ENCODE results near the gene TBC1D21. TPM values are rescaled to one million over a fixed set of nuclear protein-coding genes. Genes with fewer than 3 reads are reported as not detected.
A peak's percentile ranks its signal among the peaks of the same experiment; 100 is the strongest.

TBC1D21 gene
- total RNA-seq, 2 donors from 2014 or later, result not detected

DNA sequence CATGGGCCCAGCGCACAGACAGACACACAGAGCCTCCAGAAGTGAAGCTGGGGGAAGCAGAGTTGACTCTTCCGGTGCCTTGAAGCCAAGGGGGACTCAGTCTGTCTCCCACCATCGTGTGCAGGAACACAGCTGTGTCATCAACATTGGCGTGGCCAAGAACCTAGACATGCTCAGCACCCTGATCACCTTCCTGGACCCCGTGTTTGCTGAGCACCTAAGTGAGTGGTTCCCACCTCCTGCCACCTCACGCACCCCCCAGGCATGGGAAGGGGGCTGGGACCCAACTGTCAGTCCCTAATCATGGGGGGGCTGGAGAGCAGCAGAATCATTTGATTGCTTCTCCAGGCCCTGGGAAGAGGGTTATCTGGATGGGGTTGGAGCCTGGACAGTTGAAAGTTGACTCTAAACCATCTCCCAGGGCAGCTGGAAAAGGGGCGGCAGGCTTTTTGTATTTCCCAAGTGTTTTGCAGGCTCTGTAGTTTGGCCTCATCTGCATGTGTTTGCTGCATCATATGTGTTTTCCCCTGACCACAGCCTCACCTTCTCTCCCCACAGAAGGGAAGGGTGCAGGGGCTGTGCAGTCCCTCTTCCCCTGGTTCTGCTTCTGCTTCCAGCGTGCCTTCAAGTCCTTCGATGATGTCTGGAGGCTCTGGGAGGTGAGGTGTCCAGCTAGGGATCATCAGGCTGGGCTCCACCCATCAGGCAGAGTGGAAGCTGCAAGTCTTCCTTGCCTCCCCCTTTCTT, 12.8 kb downstream of the TBC1D21 start:
- DNase-seq (no peak), ATAC-seq (no peak)
- intact Hi-C loops (cut with DNase I, micrococcal nuclease), result no loop called here

DNA sequence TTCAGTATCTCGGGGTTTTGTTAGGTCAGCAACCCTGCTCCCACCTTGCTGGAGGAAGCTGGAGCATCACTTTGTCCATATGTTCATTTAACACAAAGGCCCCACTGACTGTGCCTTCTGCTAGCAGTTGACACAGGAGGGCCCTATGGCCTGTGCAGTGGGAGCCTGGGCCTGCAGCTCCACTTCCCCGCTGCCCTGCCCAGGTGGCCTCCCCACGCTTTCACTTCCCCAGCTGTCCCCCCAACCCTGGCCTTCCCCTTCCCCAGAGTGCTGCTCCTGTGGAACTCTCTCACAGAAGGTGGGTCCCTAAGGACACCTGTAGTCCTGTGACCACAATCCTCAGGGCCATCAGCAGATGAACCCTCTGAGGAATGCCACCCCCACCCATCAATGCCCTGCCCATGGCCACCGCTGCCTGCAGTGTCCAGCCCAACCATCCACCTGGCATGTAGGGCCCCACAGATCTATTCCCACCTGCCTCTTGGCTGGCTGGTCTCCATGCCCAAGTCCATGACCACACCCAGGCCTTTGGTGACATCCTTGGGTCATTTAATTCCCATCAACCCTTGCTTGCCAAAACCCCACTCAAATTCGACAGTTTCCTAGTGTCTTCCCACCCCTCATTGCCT, 13.5 kb downstream of the TBC1D21 start:
- ATAC-seq, result no peak
- DNase-seq, result peak in 1 of 2 donors; percentile 5
- intact Hi-C loops (cut with DNase I, micrococcal nuclease), result no loop called here

DNA sequence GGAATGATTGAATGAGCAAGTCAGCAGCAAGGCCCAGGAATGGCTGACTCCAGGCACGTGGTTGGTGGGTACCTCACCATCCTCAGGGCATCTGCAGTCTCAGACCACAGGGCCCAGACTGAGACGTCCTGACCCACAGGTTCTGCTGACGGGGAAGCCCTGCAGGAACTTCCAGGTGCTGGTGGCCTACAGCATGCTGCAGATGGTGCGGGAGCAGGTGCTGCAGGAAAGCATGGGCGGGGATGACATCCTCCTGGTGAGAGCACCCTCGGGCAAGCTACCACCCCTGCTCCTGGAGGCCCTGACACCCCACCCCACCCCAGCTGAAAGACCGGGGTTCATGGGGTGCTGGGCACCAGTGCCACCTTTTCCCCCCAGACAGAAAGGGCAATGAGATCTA, 14.1 kb downstream of the TBC1D21 start:
- intact Hi-C loops (cut with DNase I, micrococcal nuclease), result no loop called here
- ATAC-seq, result no peak
- peak in 1 of 2 donors; percentile 10 for DNase-seq

DNA sequence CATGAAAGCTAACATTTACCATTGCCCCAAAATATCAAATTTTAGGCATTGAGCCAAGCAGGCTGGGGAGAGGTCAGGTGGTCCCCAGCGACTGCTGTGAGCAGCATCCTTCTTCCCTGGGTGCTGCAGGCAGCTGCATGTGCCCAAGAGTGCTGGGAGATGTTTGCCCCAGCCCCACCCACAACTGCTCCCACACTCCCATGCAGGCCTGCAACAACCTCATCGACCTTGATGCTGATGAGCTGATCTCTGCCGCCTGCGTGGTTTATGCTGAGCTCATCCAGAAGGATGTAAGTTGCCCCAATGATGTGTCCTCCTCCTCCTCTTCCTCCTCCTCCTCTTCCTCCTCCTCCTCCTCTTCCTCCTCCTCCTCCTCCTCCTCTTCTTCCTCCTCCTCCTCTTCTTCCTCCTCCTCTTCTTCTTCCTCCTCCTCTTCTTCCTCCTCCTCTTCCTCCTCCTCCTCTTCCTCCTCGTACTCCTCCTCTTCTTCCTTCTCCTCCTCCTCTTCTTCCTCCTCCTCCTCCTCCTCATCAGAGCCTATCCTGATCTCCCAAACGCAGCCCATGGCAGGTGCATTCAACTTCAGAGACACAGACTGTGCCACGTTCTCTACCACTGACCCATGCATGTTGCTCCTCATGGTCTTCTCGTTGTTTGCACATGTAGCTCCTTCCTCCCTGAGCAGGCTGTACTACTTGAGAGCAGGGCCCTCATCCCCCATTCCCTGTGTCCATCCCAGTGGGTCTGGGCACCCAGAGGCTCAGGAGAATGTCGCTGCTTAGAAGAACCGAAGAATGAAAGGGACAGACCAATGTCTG, 15.1 kb downstream of the TBC1D21 start:
- DNase-seq (peak in 1 of 2 donors; percentile 8), ATAC-seq (no peak)
- intact Hi-C loops (cut with DNase I, micrococcal nuclease), result no loop called here

DNA sequence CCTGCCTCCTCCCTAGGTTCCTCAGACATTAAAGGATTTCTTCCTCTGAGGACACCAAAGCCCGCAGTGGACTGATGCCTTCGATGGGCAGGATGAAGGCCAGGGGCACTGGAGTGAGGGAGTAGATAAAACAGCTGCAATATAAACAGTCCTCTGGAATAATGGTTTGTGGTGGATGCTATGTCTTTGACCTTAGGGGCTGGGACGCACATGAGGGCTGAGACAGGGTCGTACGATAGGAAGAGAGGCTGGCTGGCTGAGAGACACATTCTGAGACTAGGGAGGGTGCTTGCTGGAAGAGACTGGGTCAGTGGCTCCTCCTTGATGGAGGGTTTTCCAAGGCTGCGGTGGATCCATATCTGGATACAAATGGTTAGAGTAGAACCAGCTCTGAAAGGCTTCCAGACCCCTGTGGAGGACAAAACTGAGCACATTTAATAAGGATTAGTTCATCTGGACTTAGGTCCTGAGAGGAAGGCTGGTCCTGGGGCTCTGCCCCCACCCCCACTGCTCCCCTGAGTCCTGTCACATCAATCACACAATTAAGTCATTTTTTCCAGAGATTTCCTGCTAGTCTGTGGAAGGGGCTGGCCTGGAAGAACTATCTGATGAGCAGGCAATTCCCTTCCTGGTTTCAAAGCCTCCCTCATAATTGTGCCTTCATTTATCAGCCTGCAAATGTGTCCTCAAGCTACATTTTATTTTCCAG, 15.8 kb downstream of the TBC1D21 start:
- intact Hi-C loops (cut with DNase I, micrococcal nuclease), result no loop called here
- ATAC-seq, result no peak

DNA sequence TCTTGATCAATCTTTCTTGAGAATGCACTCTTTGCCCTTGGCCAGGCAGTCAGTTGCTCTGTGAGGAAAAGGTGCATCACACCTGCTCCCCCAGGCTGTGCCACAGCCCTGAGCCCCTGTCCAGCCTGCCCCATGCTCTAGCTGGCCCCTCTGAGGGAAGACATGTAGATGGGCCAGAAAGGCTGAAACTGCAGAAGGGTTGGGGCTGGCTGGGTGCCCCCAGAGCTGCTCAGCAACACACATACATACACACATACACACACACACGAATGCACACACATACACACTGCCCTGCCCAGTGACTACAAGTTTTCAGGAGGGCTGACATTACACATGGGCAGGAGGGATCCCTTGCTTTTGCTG, 16.4 kb downstream of the TBC1D21 start:
- intact Hi-C loops (cut with DNase I, micrococcal nuclease), result no loop called here
- ATAC-seq, result no peak
- peak in 1 of 2 donors; percentile 3 for DNase-seq

More for the DNA sequence above, 15.8 kb downstream of the TBC1D21 start:
- no peak for DNase-seq

DNA sequence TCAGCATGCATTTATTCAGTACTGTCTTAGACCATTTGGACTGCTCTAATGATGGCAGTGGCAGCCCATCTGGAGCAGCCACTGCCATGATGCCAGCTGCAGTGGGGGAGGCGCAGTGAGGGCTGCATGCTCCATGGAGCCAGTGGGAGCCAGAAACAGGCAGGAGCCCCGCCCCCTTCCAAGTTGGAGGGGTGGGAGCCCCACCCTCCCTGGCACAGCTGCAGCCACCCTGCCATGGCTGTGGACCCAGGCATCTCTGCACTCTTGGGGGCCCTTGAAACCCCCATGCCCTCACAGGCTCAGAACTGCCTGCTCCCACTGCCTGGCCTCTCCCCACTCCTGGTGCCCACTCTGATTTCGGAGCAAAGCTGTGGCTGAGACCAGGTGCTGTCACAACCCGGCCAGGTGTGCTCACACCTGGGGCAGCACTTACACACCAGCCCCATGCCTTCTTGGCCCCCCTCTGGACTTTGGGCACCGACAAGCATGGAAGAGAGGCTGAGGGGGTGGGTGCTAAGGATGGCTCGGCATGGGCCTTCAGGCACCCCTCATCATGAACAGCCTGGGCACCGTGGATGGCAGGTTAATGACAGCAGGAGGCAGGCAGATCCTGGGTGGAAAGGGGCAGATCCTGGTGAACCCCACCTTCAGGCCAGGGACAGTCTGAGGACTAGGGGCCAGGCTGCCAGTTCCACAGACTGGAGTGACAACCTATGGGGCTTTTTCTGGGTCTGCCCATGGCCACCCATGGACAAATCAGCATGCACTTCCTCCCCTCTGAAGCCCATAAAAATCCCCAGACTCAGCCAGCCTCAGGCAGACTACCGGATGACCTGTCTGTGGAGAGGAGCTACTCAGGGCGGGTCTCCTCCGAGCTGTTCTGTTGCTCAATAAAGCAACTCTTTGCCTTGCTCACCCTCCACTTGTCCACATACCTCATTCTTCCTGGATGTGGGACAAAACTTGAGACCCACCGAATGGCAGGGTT, 18.3 kb downstream of the TBC1D21 start:
- DNase-seq (no peak), ATAC-seq (no peak)
- intact Hi-C loops (cut with DNase I, micrococcal nuclease), result no loop called here

DNA sequence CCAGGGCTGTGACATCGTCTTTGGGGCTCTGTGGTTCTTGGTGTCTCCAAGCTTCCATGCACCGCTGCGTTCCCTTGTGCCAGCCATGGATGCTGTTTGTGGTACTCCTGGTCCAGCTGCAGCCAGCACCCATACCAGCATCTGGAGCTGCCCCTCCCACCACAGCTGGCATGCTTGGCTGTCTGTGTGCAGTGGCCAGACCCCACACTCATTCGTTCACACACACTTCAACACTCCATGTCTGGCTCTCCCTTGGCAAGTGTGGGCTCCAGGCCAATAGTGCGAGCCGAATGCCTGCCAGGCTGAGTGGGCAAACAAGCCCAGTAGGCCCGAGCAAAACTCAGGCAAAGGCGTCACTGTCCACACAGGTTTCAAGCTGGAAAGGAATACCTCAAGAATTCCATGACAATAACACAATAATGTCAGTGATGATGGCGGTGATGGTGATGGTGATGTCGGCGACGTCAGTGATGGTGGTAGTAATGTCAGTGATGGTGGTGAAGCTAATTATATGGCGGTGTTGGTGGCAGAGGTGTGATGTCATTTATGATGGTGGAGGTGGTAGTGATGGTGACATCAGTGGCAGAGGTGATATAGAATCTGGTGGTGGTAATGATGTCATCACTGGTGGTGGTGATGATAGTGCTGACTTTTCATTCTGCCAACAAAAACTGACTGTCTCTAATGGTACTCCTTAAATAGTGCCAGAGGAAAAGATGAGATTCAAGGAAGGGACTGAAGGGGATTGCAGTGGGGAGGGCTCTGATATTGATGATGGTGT, 19.3 kb downstream of the TBC1D21 start:
- no peak for DNase-seq
- intact Hi-C loops (cut with DNase I, micrococcal nuclease), result no loop called here
- ATAC-seq, result no peak

DNA sequence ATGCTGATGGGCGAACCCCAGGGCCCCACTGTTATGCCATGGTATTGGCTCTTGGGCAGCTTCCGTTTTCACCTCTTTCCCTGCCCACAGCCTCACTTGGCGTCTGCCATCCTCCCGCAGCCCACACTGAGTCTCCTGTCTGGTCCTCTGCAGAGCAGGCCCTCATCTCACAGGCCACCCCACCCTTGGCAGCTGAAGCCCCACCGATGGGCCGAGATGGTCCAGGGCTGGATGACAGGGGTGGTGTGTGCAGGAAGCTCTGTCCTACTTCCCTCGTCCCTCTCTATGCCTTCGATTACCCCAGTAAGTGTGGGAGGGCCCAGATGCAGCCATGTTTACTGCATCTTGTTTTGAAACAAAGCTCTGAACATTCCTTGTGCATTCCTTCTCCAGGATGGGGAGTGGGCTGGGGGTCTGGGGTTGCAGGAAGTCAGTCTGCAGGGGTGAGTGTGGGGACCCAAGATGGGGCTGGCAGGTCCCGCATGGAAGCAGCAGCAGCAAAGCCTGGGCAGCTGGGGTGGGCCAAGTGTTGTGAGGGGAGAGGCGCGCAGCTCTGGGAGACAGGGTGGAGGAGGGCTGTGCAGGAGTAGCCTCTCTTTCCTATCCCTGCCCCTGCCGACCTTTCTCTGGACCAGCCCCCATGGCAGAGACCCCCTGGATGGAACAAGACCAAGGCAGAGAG, 20.9 kb downstream of the TBC1D21 start:
- DNase-seq (no peak), ATAC-seq (no peak)
- intact Hi-C loops (cut with DNase I, micrococcal nuclease), result no loop called here

DNA sequence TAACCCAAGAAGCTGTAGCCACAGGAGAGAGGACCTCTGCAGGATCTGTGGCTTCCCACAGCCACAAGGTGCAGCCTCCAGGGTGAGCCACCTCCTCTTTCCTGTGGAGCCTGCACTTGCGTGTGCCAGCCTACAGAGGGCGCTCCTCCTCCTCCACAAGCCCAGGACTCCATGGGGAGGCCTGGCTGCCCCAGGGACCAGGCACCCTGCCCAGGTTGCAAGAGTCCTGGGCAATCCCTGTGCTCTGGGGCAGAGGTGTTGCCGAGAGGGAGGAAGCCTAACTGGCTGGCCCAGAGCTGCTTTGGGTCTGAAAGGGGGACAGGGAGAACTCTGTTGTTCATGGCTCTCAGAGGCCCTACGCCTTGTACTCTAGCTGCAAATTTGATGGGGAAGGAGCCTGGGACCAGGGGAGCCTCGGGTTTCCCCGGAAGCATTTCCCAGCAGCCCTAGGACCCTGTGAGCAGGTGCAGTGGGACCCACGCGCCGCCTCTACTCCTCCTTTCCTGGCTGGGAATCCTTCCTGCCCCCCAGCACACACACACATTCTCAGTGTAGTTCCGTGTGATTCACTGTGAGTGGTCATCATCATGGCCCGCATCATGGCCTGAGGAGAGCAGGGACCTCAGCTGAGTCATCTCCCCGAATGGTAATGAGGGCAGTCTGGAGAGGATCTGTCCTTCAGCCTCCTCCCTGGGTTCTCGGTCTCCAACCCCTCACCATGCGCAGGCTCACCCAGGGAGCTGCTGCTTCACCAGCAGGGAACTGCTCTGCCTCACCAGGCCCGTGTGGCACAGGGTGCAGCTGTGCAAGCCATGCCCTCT, 24.3 kb downstream of the TBC1D21 start:
- DNase-seq (peak in 1 of 2 donors; percentile 24), ATAC-seq (peak; percentile 61)
- intact Hi-C loops (cut with DNase I, micrococcal nuclease), result no loop called here

DNA sequence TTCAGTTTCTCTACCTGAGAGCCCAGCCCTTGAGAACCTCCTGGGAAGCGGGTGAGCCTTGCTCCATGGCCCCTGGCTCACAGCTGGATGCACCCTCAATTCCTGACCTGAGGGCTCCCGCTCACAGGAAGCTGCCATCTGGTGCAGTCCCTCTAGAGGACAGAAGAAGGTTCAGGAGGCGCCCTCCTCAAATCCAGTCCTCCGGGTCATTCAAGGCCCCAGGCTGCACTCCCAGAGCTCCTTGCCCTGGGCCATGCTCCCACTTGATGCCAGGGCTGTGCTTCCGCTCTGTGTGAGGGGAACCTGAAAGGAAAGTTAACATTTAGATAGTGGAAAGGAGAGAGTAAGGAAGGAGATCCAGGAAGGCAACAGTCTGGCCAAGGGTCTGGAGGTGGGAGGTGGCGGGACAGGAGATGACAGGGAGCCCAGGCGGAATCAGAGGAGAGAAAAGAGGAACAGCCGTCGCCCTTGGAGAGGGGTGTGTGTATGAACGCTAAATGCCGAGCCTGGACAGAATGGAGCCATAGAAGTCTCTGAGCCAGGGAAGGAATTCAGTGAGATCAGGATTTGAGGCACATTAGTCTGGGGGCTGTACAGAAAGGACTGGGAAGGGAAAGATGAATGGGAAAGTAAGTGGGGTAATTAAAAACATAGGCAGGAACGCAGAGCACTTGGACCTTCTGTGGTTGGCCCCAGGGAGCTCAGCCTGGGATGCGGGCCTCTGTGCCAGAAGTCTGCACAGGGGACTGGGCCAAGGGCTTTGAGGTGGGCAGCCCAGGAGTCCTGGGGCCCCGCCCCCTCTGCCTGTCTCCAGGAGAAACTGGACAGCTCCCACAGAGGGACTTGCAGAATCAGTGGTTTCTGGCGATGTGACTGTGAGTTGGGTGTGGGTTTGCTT, 26.1 kb downstream of the TBC1D21 start:
- DNase-seq, result peak in 1 of 2 donors; percentile 20
- ATAC-seq, result no peak
- intact Hi-C loops (cut with DNase I, micrococcal nuclease), result no loop called here

DNA sequence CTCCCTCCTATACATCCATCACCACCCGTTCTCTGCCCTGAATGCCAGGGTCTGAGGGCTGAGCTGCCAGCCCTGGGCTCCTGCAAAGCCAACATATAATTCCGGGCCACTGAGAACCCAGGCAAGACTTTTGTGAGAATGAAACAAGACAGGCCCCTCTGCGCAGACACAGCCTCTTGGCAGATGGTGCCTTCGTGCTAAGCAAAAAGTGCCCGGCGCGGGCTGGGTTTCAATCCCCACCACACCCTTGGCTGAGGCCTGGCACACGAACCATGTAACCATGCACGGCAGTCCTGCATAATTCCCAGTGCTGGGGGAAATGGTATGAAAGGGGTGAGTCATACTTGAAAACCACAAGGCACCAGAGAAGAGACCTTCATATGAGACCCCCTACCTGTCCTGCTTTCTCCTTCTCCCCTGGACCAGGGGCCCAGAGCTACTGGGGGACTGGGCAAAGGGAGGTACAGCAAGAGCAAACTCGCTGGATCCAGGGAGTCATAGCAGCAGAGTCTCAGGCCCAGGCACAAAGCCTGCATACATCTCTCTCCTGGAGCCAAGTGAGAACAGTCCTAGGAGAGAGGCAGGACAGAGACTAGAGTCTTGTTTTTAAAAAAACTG, 26.8 kb downstream of the TBC1D21 start:
- peak in 1 of 2 donors; percentile 18 for DNase-seq
- intact Hi-C loops (cut with DNase I, micrococcal nuclease), result no loop called here

DNA sequence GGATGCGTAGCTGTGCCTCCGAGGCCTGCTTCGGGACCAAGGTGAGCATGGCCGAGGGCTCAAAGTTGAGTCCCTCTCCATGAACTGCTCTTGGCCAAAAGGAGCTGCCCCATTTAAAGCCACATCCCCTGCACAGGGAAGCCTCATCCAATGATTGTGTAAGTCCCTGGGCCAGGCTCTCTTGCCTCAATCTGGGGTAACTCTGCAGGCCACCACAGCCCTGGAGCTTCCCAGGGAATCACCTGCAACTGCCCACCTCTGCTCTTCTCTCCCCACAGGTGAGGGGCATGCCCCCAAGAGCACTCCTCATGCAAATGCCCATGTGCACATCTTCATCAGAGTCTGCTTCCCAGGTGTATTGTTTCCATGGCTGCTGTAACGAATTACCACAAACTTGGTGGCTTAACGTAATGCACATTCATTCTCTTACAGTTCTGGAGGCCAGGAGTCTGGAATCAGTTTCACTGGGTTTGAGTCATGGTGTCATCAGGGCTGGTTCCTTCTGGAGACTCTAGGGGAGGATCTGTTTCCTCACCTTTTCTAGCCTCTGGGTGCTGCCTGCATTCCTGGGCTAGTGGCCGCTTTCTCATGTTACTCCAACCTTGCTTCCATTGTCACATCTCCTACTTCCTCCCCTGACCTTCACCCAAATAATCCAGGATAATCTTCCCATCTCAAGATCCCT, 27.9 kb downstream of the TBC1D21 start:
- ATAC-seq, result no peak
- DNase-seq, result no peak
- intact Hi-C loops (cut with DNase I, micrococcal nuclease), result no loop called here

More for the DNA sequence above, 26.8 kb downstream of the TBC1D21 start:
- ATAC-seq, result no peak
